PC-3 (cell line): Measurements from ENCODE around the gene GPRC5A.

ENCODE experiments used
- CTCF ChIP-seq: fragments of 300-600 bp; sonication (generic); conservative IDR thresholded peaks from 2 replicates; pipeline ENCODE4 v1.5.1; 2017; ENCODE audit warnings: antibody characterized with exemption, low read depth, mild to moderate bottlenecking, low read length
- EZH2 ChIP-seq: fragments of 300-600 bp; sonication (generic); IDR thresholded peaks from one replicate; pipeline ENCODE4 v1.6.1; 2017; ENCODE audit warnings: antibody characterized with exemption, mild to moderate bottlenecking, low read length; ENCODE audit not compliant: unreplicated experiment
- EZH2phosphoT487 ChIP-seq: fragments of 300-600 bp; sonication (generic); IDR thresholded peaks from 2 replicates; pipeline ENCODE4 v1.6.1; 2018; ENCODE audit warnings: mild to moderate bottlenecking, antibody characterized with exemption, low read length, borderline replicate concordance

- TF ChIP-seq CTCF (no peak), EZH2 (no peak), EZH2phosphoT487 (no peak)
These were observed 21.3 kb downstream of the GPRC5A start for GRCh38 chr12:12912711-12913110.
